HTERT RPE-1 (cell line): Measurements from ENCODE around the gene RHBDD2.
"Not testable (repeated sequence)": the region's sequence is repeated elsewhere in the genome, so short reads cannot be mapped to it uniquely, and the experiment has no call there.

Experiments
- in situ Hi-C: fragments of 300-500 bp; cut with MboI; formaldehyde crosslinking; loops from 4 replicates; pipeline ENCODE4 v1.14.3; 2020; ENCODE audit warnings: low sequenced_read_pairs

Gene RHBDD2

DNA sequence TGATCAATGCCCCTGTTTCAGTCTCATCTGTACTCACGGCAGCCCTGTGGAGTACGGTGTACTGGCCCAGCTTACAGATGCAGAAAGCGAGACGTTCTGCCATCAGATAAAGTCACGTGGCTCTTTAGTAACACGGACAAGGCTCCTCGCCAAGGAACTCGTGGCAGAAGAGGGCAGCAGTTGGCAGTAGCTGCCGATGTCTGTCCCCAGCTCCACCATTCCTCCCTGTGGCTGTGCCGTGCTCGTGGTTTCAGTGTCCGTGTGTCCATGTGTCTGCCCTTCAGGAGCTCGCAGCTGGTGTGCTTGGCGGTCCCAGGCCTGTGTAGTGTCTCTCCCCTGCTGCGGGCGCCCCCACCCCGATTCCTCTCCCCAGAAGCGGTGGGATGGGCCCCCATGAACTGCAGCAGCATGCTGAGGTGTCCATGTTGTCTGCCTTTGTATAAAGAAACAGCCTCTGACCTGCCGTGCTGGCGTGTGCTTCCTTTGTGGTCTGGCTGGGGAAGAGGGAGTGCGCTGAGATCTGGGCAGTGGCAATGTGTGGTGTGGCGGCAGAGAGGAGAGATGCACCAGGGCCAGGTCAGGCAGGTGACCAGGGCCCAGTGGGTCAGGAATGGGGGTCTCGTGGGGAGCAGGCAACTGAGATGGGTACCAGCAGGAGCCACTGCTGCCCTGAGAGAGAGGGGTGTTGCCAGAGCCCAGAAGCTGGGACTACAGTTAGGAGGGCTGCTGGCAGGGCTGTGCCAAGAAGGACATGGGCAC is 9.8 kb downstream of the RHBDD2 start:
- in situ Hi-C loops, result no loop called here

DNA sequence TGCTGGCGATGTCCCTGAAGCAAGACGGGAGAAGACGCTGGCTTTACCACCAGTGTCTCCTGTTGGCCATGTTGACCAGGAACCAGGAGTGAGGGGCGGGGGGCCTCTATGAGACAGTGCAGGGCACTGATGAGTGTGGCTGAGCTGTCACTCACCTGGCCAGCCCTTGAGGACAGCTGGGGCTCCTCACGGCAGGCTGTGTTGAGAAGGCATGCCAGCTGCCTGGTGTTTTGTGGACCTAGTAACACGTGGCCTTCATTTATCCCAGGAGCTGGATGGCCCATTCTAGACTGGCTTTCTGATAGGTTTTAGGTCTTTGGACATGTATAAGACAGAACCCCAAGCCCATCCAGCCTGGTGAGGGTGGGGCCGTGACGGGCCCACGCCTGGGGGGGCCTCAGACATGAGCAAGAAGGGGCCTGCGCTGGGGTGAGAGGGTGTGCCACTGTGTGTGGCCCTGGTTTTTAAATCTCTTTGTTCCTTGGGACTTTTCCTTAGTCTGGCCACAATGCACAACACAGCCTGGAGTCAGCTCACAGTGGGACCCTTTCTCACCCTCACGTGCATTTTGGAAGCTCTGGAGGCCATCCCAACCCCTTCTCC is 10.5 kb downstream of the RHBDD2 start:
- in situ Hi-C loops, result no loop called here

DNA sequence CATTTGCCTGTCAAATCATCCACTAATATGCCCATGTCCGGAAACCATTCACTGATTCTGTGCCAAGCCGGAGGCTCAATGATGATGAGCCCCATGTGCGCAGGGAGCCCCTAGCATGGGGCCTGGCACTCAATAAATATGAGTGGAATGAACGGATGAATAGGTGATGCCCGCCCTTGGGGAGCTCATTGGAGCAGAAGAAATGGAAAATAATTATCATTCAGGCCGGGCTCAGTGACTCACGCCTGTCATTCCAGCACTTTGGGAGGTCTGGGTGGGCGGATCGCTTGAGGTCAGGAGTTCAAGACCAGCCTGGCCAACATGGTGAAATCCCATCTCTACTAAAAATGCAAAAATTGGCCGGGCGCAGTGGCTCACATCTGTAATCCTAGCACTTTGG is 11.0 kb downstream of the RHBDD2 start:
- in situ Hi-C loops, result no loop called here

DNA sequence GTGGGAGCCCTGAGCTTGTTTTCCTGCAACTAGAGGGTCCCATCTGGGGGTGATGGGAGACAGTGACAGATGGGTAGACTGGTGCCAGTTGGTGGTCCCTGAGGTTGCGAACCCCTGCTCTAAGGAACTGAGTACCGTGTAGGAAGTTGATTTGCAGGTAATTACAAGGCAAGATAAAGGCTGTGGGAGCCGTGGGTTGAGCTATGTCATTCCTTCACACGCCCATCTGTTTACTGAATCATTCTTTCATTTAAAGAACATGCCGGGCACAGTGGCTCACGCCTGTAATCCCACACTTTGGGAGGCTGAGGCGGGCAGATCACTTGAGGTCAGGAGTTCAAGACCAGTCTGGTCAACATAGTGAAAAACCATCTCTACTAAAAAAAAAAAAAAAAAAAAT is 12.4 kb downstream of the RHBDD2 start:
- in situ Hi-C loops, result not testable (repeated sequence)

DNA sequence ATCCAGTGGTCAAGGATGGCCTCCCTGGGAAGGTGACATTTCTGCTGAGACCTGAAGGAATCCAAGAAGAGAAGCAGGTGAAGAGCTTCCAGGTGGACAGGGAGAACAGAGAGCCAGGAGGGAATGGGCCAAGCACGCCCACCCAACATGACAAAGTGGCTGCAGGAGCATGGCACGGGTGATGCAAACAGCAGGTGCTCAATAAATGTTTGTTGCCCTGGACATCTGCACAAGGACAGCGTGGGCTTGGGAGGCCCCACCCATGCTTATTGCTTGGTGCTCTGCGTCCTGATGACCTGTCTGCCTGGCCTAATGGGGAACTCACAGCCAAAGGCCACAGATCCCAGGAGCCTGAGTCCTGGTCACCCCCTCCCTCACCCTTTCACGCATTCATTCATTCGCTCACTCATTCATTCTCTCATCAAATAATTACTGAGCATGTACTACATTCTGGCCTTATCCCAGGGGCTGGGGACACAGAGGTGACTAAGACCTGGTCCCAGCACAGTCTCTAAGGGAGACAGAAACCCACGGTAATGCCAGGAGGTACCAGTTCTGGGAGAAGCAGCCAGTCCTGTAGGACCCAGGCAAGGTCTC is 13.1 kb downstream of the RHBDD2 start:
- in situ Hi-C loops, result no loop called here

DNA sequence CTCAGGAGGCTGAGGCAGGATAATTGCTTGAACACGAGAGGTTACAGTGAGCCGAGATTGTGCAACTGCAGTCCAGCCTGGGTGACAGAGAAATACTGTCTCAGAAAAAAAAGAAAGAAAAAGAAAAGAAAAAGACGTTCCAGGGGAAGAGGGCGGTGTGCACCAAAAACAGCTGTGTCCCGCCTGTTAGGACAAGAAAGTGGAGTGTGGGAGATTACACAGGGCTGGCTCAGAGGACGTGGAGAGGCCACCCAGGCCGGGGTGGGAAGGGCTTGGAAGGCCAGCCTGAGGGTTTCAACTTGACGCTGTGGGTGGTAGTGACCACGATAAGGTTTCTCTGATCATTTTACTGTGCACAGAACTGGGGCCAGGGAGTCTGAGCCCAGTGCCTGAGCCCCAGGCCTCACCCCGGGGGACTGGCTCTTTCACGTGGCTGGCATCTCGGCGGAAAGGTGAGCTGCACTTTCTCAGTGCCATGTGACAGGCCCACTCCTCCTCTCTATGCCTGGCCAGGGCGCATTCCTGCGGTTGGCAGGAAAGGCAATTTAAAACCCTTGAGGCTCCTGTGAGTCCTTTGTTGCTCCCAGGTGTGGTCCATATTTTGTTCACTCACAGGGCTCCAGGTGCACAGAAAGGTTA is 13.9 kb downstream of the RHBDD2 start:
- in situ Hi-C loops, result no loop called here

DNA sequence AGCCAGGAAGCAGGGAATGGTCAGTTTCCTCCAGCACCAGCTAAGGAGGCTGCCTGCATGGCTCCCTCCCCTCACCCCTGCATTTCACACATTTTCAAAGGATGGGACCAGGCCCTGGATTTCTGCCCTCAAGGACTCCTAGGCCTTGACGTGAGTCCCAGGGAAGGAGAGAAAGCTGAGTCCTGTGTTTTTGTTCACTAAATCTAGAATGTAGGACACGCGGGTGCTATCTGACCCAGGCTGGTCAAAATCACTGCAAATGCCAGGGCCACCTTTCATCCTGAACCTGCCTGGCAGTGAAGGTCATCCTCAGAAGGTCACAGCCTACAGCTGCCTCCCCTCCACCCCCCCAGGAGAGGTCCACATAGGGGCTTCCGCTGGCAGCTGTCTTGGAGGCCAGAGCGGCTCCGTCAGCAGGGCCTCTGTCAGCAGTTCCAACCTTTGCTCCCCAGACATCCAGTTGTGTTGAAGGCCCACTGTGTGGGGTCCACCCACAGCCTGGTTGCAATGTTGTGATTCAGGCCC is 18.0 kb downstream of the RHBDD2 start:
- in situ Hi-C loops, result no loop called here

DNA sequence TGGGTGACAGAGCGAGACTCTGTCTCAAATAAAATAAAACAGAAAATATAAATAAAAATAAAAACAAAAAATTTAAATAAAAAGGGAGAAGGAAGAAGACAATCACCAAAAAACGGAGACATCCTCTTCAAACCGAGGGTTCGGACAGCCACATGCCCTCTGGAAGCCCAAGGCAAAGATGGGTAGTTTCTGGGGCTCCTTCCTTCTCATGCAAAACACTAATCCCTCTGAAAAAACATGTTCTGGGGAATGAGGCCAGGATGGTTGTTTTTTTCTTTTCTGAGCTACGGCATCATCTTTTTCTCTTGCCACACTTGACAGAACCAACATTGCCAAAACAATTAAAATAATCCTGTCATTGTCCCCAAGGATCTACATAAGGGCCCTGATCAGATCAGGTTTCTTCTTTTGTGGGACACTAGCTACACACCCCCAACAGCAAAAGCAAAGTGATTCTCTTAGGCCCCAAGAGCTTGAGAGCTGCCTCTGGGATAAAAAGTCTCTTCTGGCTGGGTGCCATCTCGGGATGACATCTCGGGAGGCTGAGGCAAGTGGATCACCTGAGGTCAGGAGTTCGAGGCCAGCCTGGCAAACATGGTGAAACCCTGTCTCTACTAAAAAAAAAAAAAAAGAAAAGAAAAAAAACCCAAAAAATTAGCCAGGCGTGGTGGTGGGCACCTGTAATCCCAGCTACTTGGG is 21.9 kb downstream of the RHBDD2 start:
- in situ Hi-C loops, result no loop called here

DNA sequence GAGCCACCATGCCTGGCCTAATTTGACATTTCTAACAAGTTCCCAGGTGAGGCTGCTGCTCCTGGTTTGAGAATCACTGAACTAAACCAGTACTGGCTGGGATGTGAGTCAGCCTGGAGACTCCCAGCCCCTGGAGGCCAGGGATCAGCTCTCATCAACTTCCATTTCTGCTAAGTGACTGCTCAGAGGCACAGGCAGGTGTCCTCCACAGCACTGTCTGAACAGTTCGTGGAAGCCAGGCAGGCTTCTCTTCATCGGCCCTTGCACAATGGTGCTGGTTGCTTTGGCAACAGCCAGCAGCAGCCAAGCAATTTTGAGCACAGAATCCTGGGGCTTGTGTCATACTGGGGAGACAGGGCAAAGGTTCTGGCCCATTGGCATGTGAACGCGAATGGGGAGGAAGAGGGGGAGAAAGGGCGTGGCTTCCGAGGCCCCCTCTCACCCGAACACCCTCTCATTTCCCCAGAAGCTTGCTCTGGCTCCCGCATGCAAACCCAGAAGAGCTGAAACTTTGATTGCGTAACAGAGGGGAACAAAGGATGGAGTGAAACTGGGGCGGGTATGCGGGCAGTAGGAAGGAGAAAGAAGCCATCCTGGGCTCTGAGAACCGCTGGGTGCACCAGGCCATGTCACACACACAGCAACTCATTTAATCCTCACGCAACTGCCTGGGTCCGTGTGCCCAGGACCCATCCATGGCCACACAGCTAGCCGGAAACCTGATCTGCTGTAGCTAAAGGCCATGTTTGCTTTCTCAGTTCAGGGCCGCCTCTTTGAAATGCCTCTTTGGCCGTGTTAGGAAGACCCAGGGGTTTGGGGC is 27.2 kb downstream of the RHBDD2 start:
- in situ Hi-C loops, result no loop called here

DNA sequence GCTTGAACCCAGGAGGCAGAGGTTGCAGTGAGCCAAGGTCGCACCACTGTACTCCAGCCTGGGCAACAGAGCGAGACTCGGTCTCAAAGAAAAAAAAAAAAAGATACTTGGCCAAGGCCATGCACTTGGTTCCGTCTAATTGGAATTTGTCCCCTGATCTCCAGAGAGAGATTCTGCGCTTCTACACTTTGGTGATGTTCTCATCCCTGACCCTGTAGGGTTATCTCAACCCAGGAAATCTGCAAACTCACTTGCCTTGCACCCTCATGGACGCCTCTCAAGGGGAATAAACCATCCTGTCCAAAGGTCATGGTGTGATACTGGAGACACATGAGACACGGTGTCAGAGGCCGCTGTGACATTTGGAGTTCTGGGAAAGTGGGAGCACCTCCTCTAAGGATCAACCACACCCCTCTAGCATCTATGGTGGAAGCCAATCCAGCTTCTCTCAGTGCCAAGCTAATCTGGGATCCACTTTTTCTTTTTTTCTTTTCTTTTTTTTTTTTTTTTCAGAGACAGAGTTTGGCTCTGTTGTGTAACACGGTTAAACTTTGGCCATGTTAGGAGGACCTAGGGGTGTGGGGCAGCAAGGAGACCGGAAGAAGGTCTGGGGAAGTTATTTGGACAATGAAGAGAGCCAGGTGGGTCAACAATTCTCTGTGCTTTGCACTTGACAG is 28.3 kb downstream of the RHBDD2 start:
- in situ Hi-C loops, result no loop called here

DNA sequence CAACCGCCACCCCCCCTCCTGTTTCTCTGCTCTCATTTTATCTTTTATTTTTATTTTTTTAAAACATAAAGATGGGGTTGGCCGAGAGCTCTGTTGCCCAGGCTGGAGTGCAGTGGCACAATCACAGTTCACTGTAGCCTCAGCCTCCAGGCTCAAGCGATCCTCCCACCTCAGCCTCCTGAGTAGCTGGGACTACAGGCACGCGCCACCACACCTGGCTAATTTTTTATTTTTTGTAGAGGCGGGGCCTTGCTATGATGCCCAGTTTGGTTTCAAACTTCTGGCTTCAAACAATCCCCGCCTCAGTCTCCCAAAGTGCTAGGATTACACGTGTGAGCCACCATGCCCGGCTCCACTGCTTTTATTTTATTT is 28.8 kb downstream of the RHBDD2 start:
- in situ Hi-C loops, result not testable (repeated sequence)

DNA sequence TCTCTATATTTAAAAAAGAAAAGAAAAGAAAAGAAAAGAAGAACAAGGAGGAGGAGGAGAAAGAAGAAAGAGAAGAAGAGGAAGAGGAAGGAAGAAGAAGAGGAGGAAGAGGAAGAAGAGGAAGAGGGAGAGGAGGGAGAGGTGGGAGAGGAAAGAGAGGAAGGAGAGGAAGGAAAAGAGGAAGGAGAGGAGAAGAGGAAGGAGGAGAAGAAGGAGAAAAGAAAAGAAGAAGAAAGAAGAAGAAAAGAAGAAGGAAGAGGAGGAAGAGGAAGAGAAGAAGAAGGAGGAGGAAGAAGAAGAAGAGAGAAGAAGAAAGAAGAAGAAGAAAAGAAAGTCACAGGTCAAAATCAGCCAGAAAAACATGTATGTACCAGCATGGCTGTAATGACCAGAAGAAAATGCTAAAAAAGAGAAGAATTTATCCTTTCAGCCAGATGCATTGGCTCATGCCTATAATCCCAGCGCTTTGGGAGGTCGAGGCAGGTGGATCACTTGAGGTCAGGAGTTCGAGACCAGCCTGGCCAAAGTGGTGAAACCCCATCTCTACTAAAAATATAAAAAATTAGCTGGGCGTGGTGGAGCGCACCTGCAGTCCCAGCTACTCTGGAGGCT is 30.8 kb downstream of the RHBDD2 start:
- in situ Hi-C loops, result no loop called here

DNA sequence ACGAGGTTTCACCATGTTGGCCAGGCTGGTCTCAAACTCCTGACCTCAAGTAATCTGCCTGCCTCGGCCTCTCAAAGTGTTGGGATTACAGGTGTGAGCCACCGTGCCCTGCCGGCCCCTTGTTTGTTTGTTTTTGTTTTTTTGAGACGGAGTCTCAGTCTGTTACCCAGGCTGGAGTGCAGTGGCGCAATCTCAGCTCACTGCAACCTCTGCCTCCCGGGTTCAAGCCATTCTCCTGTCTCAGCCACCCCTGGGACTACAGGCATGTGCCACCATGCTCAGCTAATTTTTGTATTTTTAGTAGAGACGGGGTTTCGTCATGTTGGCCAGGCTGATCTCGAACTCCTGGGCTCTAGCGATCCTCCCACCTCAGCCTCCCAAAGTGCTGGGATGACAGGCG is 32.4 kb downstream of the RHBDD2 start:
- in situ Hi-C loops, result not testable (repeated sequence)

DNA sequence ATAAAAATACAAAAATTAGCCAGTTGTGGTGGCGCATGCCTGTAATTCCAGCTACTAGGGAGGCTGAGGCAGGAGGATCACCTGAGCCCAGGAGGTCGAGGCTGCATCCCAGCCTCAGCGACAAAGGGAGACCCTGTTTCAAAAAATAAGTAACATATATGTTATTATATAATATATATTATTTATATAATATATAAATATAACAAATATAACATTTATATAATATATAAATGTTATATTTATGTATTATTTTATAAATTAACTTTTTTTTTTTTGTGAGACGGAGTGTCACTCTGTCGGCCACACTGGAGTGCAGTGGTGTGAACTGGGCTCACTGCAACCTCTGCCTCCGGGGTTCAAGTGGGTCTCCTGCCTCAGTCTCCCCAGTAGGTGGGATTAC is 34.6 kb downstream of the RHBDD2 start:
- in situ Hi-C loops, result no loop called here

DNA sequence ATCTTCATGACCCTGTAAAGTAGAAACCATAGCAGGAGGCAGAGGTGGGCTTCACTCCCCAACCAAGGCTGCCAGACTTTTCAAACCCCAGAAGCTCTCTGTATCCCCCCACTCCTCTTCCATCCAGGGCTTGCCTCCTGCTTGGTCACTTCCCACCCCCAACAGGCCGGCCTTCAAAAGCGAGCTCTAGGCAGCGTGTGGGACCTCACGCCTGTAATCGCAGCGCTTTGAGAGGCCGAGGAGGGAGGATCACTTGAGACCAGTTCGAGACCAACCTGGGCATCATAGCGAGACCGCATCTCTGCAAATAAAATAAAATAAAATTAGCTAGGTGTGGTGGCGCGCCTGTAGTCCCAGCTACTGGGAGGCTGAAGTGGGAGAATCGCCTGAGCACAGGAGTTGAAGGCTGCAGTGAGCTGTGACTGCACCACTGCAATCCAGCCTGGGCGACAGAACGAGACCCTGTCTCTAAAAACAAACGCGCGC is 35.4 kb downstream of the RHBDD2 start:
- in situ Hi-C loops, result no loop called here

DNA sequence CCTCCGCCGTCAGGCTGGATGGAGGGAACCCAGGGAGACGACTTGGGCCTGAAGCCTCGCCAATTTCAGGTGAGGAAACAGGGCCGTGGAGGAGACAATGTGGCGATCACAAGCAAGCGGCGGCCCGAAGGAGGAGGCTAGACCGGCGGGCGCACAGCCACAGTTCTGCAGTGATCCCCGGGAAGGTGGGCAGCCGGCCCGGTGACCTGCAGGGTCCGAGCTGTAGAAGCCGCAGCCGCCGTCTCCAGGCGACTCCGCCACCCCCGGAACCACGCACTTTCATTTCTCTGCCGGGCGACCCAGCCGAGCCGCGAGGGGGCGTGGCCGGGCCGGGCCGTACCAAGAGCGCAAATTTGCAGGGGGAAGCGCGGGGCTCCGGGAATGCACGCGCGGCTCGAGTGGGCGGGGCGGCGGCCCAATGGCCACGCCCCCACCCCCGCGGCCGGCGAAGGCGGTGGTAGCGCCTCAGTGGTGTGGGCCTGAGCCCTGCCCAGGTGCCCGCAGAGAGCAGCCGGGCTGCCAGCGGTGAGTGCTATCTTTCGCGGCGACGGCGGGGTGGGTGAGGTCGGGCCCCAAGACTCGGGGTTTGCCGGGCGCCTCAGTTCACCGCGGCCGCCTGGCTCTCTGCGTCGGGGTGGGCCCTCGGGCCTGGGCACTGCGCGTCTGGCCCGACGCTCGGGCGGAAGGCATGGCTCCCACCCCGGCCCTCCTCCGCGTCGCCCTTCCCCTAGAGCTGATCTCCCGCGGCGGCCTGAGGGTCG is 36.0 kb downstream of the RHBDD2 start, which contains the start of gene POR:
Gene POR, plus strand, starts transcription at position 501 of the 761 bp plus-strand sequence. CDS start 38,847 bp downstream, outside the sequence.
- in situ Hi-C loops, result no loop called here

DNA sequence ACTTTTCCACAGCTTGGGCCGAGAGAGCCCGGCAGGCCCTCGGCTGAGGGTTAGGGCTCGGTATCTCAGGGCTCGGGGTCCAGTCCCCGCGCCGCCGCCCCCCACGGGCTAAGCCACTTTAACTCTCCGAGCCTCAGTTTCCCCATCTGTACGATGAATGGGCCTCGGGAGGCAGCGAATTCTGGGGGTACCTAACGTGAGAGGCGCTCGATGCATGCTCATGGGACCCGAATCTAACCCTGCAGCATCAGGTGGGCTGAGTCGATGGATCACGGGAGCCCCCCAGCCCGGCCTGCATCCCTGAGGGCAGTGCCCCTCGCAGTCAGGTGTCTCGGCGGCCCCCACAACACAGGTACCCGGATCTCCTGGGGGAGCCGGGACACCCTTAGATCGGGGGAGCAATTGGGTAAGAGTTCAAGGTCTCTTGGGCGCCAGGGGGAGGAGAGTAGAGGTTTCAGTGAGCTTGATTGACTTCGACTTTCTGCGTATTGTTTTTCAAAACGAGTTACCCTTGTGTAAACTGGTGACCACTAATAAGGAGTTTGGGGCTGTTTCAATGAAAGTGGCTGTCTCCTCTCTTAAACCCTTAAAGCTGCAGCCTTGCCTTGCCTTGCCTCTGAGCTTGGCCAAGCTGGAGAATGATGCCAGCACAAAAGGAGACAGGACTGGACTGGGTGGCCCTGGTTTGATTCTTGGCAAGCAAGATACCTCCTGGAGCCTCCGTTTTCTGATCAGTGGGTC is 36.8 kb downstream of the RHBDD2 start:
- in situ Hi-C loops, result no loop called here

DNA sequence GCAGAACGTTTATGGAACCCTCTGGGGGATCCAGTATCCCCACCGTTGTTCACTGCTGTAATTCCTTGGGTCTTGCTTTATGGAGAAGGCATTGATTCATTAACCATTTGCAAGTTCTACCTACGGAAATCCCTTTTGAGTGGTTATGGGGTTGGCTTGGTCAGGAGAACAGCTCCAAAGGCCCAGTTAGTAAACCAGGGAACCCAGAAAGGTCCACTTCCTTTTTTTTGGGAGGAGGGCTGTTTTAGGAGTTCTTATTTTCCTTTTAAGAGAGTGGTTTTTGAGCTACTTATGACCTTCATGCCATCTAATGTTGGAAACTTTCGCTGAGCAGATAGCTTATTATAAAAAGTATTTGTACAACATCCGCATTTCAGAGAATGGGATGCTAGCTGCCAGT is 37.4 kb downstream of the RHBDD2 start:
- in situ Hi-C loops, result no loop called here
